Immature natural killer cell (primary cell): ENCODE results near the gene TGFBRAP1. TPM values are rescaled to one million over a fixed set of nuclear protein-coding genes. Genes with fewer than 3 reads are reported as not detected.
"Not testable (repeated sequence)": the region's sequence is repeated elsewhere in the genome, so short reads cannot be mapped to it uniquely, and the experiment has no call there.

Experiments used
- DNase-seq, 3 donors: peaks; one replicate each; pipeline ENCODE4 v3.0.0; 2022; ENCODE audit warnings: mixed read lengths in 1 of 3
- H3K27ac Mint-ChIP-seq, 6 donors: one replicate each; pipeline ENCODE4 v1.8.0; 2020; ENCODE audit warnings: mixed read lengths in 6 of 6, mild to moderate bottlenecking in 5 of 6, inconsistent platforms in 4 of 6, moderate library complexity in 3 of 6
- H3K27me3 Mint-ChIP-seq, 3 donors: one replicate each; pipeline ENCODE4 v1.8.0; 2020 to 2021; ENCODE audit warnings: low read depth in 3 of 3, mild to moderate bottlenecking in 3 of 3, mixed read lengths in 3 of 3, moderate library complexity in 3 of 3, inconsistent platforms in 1 of 3
- H3K36me3 Mint-ChIP-seq, 3 donors: one replicate each; pipeline ENCODE4 v1.8.0; 2020; ENCODE audit warnings: mixed read lengths in 3 of 3, inconsistent platforms in 2 of 3, mild to moderate bottlenecking in 2 of 3
- H3K4me1 Mint-ChIP-seq, 2 donors: one replicate each; pipeline ENCODE4 v1.8.0; 2020; ENCODE audit warnings: inconsistent platforms in 2 of 2, mild to moderate bottlenecking in 2 of 2, mixed read lengths in 2 of 2, moderate library complexity in 1 of 2
- H3K4me3 Mint-ChIP-seq, 5 donors: one replicate each; pipeline ENCODE4 v1.8.0; 2020; ENCODE audit warnings: mild to moderate bottlenecking in 5 of 5, mixed read lengths in 5 of 5, inconsistent platforms in 3 of 5, moderate library complexity in 3 of 5
- H3K9me3 Mint-ChIP-seq, 6 donors: one replicate each; pipeline ENCODE4 v1.8.0; 2020; ENCODE audit warnings: mild to moderate bottlenecking in 6 of 6, mixed read lengths in 6 of 6, inconsistent platforms in 4 of 6, moderate library complexity in 3 of 6
- polyA plus RNA-seq, 3 donors: library from polyadenylated mRNA; unstranded; fragments of 300-500 nt; fragmentation: Illumina TruSeq; gene quantifications; one replicate each; pipeline ENCODE4 v1.2.3, GENCODE V29; 2021

Gene TGFBRAP1
- polyA plus RNA-seq, 3 donors from 2014 or later, result 10.7 to 29.8 (median 15.7) TPM

DNA sequence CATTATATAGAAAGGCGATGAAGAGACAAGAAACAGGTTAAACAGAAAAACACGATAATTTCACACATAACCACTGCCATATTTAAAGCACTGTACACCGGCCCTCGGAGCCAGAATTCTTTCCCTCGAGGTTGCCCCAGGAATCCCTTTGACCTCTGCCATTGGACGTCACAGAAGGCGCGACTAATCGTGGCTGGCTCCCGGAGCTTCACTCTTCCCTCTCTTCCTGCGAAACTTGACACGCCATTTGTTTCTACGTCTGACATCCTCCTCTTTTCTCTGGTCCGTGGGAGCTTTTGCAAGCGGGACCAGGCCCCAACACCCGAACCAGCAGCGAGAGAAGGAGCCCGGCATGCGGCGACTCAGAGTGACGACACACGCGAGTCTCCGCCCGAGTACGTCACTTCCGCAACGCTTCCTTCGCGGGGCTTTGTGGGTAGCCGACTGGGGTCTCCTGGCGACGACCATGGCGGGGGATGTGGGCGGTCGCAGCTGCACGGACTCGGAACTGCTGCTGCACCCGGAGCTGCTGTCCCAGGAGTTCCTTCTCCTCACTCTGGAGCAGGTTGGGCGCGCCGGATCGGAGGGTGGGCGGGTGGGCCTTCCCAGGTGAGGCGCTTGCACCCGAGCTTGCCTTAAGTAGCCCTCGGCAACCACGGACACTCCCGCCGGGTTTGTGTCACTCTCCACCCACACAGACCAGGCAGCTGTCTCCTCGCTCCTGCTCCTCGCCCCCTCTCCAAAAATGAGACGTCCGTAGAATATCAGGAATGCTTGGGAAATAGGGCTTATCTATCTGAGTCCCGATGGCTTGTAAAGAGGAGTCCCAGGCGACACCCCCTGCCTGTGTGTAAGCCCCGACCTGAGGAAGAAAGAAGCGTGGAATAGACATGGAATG is 7.8 kb upstream of the TGFBRAP1 start, which contains the start of gene C2orf49:
TSS of gene C2orf49 (plus strand) at position 419 of the 898 bp plus-strand sequence. CDS start at position 467, 48 bp downstream.
- peak; percentile 91 to 92 (median 92) for DNase-seq
- Mint-ChIP-seq H3K4me3 (peak within 1 kb of the TSS; percentile 97 to 100 (median 100)), H3K27ac (peak within 1 kb of the TSS; percentile 99 to 100 (median 100)), H3K4me1 (peaks cover 33 to 53% of the 10 kb centered on the region in 2 donors), H3K9me3 (no peaks in the 10 kb centered on the region), H3K27me3 (peaks cover 8 to 13% (median 8%) of the 10 kb centered on the region in 3 donors), H3K36me3 (peaks cover 3 to 8% (median 6%) of the 10 kb centered on the region in 3 donors)

DNA sequence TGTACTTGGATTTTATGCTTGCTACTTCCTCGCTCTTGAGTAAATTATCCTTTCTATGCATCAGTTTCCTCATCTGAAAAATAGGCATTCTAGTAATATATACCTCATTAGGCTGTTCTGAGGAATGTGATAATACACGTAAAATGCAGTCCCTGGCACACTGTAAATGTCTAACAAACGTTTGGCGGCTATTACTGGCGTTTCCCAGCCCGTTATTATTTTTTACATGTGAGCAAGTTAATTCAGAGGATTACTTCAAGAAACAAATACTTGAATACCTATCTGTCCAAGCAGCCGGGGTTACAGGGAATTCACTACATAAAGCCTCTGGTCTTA is 7.2 kb upstream of the TGFBRAP1 start:
- peak overlapping the region; percentile 97 to 100 (median 100) for H3K4me3 Mint-ChIP-seq
- H3K4me1 Mint-ChIP-seq, result peaks cover 33 to 50% of the 10 kb centered on the region in 2 donors
- peaks cover 3 to 5% (median 3%) of the 10 kb centered on the region in 3 donors for H3K36me3 Mint-ChIP-seq
- H3K27ac Mint-ChIP-seq, result peak overlapping the region; percentile 99 to 100 (median 100)
- H3K9me3 Mint-ChIP-seq, result no peaks in the 10 kb centered on the region
- no peak for DNase-seq
- peaks cover 8 to 13% (median 8%) of the 10 kb centered on the region in 3 donors for H3K27me3 Mint-ChIP-seq

DNA sequence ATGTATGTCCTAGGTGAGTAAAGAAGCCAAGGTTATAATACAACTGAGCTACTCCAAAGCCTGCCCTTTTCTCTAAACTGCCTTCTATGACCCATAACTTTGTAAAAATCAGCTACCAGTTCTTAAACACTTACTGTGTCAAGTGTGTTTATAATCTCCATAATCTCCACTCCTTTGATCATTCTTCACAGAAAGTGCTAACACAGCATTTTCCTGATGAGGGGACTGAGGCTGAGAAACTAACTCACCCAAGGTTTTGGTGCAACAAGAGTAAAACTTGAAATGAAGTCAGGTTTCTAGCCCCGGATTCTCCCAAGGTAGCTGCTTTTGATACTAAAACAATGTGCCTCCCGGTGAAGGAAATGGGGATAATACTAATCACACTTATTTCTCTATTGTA is 5.9 kb upstream of the TGFBRAP1 start:
- H3K27ac Mint-ChIP-seq, result peak overlapping the region in 2 of 6 donors; percentile 40 to 100
- peaks cover 0 to 3% (median 3%) of the 10 kb centered on the region in 3 donors for H3K36me3 Mint-ChIP-seq
- H3K9me3 Mint-ChIP-seq, result no peaks in the 10 kb centered on the region
- peaks cover 8 to 13% (median 8%) of the 10 kb centered on the region in 3 donors for H3K27me3 Mint-ChIP-seq
- peaks cover 36 to 52% of the 10 kb centered on the region in 2 donors for H3K4me1 Mint-ChIP-seq
- no peak for DNase-seq
- H3K4me3 Mint-ChIP-seq, result peak overlapping the region in 3 of 5 donors; percentile 21 to 100 (median 43)

DNA sequence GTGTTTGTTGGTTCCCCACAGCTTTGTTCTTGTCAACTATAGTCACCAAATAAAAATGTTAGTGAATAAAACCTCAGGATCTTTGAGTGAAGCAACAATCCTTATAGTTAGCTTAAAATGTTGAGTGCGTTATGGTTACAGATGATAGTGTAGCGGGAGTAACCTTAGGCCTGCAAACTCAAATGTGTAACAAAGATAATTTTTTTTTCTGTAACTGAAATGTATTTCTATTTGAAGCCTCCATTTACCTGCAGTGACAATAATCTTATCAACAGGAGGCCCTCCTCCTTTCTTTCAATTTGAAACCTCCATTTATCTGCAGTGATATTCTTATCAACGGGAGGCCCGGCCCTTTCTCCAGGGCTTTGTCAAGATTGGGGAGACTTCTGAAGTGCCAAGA is 4.7 kb upstream of the TGFBRAP1 start:
- peak overlapping the region in 1 of 6 donors; percentile 59 for H3K27ac Mint-ChIP-seq
- DNase-seq, result no peak
- peaks cover 12 to 13% (median 13%) of the 10 kb centered on the region in 3 donors for H3K27me3 Mint-ChIP-seq
- peaks cover 0 to 3% (median 0%) of the 10 kb centered on the region in 3 donors for H3K36me3 Mint-ChIP-seq
- H3K4me1 Mint-ChIP-seq, result peaks cover 40 to 48% of the 10 kb centered on the region in 2 donors
- H3K9me3 Mint-ChIP-seq, result no peaks in the 10 kb centered on the region
- H3K4me3 Mint-ChIP-seq, result no peak overlapping the region

DNA sequence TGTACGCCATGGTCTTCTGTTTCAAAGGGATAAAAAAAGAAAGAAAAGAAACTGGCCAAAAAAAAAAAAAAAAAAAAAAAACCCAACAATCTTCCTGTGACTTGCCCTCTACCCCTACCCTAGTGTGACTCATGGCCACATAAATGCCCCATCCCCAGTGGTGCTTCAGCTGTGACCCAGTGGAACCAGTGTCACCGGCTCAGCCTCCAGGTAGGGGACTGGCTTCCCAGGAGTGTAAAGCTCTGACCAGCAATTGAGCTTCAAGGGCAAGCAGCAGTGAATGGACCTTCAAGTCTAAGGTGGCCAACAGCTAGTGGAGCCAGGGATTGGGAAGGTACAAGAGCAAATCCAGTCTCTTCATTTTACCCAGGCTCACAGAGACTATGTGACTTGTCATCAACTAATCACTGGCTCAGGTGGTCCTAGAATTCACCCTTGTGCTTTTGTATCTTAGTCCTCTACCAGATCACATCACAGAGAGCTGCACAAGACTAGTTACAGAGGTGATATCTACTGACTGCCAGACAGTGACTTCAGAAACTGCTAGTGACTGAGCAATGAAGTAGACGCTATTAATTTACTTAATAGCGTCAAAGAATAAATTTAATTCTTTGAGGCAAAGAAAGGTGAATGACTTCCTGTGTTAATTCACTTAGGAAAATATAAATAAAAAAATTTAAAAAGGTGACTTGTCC is 1.3 kb upstream of the TGFBRAP1 start:
- DNase-seq, result no peak
- Mint-ChIP-seq H3K36me3 (peaks cover 0 to 3% (median 0%) of the 10 kb centered on the region in 3 donors), H3K4me3 (peak overlapping the region; percentile 83 to 91 (median 83)), H3K4me1 (peaks cover 28 to 33% of the 10 kb centered on the region in 2 donors), H3K9me3 (no peaks in the 10 kb centered on the region), H3K27me3 (peaks cover 1 to 18% (median 14%) of the 10 kb centered on the region in 3 donors), H3K27ac (peak overlapping the region; percentile 86 to 94 (median 92))

DNA sequence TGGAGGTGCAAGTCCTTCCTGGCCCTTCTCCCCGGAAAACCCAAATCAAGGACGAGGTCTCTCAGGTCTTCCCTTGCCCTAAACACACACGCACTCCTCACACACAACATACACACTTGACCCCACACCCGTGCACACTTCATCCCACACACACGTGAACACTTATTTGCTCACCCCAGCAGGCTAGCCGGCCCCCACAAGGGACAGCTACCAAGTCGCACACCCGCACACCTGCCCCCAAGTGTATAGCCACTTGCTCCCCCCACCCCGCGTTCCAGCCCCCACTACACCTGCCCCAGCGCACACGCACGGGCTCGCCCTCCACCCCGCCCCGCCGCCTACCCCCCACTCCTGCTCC is 359 bp downstream of the TGFBRAP1 start:
- peaks cover 34 to 43% of the 10 kb centered on the region in 2 donors for H3K4me1 Mint-ChIP-seq
- peak overlapping the region; percentile 84 to 99 (median 91) for H3K27ac Mint-ChIP-seq

DNA sequence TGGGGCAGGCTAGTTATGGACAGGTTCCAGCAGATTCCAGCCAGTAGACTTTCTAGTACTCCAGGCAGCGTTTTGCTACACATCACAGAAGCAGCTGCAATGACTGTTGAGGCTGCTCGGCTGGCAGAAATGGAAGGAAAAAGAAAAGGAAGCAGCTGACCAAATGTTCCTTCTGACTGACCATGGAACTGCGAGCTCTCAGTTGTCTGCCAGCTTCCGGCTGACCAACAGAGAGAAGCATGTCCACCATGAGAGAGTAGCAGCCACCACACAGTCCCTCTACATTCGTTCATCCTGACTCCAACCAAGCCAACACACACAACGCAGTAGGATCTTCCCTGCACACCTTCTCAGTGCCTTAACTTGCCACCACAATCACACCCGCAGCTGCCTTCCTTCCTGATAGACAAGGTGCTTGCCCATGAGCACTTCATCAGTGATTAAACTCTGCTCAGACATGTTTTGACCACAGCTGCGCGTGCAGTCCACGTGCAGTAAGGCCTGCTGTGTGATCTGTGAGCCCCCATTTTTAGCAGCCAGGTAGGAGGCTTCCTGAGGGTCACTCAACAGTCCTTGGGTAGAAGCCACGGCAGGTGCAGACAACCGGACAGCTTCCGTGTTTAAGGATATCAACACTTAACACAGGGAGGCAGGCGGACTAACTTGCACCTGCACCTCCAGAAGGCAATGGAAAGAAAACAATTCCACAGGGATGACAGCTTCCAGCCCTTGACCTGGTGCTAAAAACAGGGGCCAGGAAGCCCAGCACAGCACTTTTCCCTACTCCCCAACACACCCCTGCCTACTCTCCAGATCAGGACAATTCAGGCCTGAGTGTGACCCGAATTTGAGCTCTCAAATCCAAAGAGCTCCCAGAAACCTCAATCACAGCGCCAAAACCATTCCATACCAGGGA is 996 bp downstream of the TGFBRAP1 start:
- Mint-ChIP-seq H3K36me3 (no peaks in the 10 kb centered on the region), H3K9me3 (no peaks in the 10 kb centered on the region), H3K4me3 (peak overlapping the region; percentile 81 to 95 (median 89)), H3K27me3 (peaks cover 0 to 18% (median 14%) of the 10 kb centered on the region in 3 donors), H3K27ac (peak overlapping the region; percentile 84 to 99 (median 91)), H3K4me1 (peaks cover 36 to 48% of the 10 kb centered on the region in 2 donors)
- DNase-seq, result peak; percentile 43 to 54 (median 51)

More for the DNA sequence above, 359 bp downstream of the TGFBRAP1 start:
- DNase-seq, result peak in 1 of 3 donors; percentile 20
- peaks cover 0 to 18% (median 14%) of the 10 kb centered on the region in 3 donors for H3K27me3 Mint-ChIP-seq
- H3K9me3 Mint-ChIP-seq, result no peaks in the 10 kb centered on the region
- H3K36me3 Mint-ChIP-seq, result no peaks in the 10 kb centered on the region
- peak overlapping the region; percentile 81 to 95 (median 89) for H3K4me3 Mint-ChIP-seq

DNA sequence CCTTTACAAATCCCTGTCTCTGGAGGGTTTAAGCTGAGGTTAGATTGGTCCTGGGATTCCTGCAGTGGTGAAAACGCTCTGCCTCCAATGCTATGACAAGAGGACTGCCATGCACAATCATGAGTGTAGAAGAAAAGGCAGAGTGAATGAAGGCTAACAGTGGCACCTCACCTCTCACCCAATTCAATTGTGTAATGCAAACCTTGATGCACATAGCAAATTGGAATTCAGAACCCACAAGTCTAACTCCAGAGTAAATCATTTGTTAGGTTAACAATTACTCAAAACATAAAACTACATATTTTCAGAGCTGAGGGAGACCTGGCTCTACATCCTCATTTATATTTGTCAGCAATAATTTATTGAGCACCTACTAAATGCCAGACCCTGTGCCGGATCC is 1.8 kb downstream of the TGFBRAP1 start:
- Mint-ChIP-seq H3K9me3 (no peaks in the 10 kb centered on the region), H3K4me1 (peaks cover 41 to 54% of the 10 kb centered on the region in 2 donors), H3K4me3 (peak overlapping the region; percentile 81 to 95 (median 89)), H3K27me3 (peaks cover 0 to 18% (median 14%) of the 10 kb centered on the region in 3 donors), H3K27ac (peak overlapping the region; percentile 84 to 99 (median 91)), H3K36me3 (no peaks in the 10 kb centered on the region)
- no peak for DNase-seq

DNA sequence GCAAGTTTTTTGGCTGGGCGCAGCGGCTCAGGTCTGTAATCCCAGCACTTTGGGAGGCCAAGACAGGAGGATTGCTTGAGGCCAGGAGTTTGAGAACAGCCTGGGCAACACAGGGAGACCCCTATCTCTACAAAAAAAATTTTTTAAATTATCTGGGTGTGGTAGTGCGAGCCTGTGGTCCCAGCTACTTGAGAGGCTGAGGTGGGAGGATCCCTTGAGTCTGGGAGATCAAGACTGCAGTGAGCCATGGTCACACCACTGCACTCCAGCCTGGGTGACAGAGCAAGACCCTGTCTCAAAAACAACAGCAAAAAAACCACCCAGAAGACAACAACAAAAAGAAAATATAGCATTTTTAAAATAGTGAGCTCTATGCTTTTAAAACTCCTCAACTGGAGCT is 2.3 kb downstream of the TGFBRAP1 start:
- H3K36me3 Mint-ChIP-seq, H3K9me3 Mint-ChIP-seq, DNase-seq: not testable (repeated sequence)
- H3K27ac Mint-ChIP-seq, result peak overlapping the region; percentile 84 to 99 (median 91)
- H3K4me3 Mint-ChIP-seq, result peak overlapping the region in 2 of 5 donors; percentile 23 to 95
- H3K4me1 Mint-ChIP-seq, result peaks cover 42 to 58% of the 10 kb centered on the region in 2 donors
- peaks cover 0 to 18% (median 14%) of the 10 kb centered on the region in 3 donors for H3K27me3 Mint-ChIP-seq

DNA sequence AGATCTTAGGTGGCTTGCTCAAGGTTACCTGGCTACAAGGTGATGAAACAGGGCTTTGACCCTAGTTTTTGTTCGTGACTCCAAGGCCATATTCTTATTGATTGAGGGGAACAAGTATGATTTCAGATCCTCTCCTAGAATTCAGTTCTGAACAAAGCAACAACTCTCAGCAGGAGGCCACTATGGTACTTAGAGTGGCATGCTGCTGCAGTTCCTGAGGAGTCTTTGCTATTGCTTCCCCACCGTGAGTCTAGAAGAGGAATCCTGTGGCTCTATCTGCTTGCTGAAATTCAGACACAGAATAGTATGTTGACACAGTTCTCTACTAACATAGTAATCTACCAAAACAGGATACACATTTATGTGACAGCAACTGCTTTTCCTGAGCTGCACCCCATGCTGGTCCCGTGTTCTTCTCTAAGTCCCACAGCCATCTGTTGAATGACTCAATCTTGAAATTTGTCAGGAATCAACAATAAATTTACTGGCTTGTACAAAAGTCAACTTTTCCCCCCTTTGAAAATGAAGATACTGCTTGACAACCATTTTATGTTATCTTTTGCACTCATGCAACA is 4.1 kb downstream of the TGFBRAP1 start:
- Mint-ChIP-seq H3K4me3 (no peak overlapping the region), H3K36me3 (no peaks in the 10 kb centered on the region), H3K27ac (peak overlapping the region in 5 of 6 donors; percentile 5 to 89 (median 54)), H3K4me1 (peaks cover 38 to 60% of the 10 kb centered on the region in 2 donors), H3K9me3 (no peaks in the 10 kb centered on the region), H3K27me3 (peaks cover 0 to 18% (median 14%) of the 10 kb centered on the region in 3 donors)
- no peak for DNase-seq

DNA sequence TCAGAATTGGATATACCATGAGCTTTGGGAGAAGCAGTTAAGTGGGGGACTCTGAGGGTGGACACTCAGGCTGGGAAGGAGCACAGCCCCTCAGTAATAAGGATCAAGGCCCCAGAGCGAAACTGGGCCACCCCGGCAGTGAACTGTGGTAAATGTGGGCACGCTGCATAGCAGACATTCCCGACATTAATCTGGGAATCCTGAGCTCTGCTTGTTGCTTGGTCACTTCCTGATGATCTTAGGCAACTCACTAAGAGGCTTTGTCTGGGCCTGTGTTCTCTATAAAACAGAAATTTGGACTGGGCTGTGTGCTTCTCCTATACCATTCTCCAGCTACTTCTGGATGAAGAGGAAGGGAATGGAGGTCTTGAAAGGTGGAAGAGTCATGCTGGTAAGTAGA is 4.8 kb downstream of the TGFBRAP1 start:
- Mint-ChIP-seq H3K36me3 (no peaks in the 10 kb centered on the region), H3K4me1 (peaks cover 36 to 61% of the 10 kb centered on the region in 2 donors), H3K4me3 (no peak overlapping the region), H3K9me3 (no peaks in the 10 kb centered on the region), H3K27me3 (peaks cover 0 to 14% (median 12%) of the 10 kb centered on the region in 3 donors), H3K27ac (peak overlapping the region in 1 of 6 donors; percentile 46)
- DNase-seq, result no peak

DNA sequence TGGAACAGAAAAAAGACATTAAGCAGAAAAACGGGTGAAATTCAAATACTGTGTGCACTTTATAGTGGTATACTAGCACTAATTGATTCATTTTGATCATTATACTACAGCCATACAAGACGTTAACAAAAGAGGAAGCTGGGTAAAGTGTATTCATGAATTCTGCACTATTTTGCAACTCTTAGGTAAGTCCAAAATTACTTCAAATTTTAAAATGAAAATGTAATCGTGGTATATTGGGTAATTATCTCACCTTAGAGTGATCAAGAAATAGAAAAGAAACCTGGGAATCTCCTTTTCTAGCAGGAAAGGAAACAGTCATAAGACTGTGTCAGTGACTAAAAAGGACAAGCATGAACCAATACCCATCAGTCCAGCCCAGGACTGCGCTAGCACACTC is 5.4 kb downstream of the TGFBRAP1 start:
- Mint-ChIP-seq H3K4me1 (peaks cover 34 to 57% of the 10 kb centered on the region in 2 donors), H3K9me3 (no peaks in the 10 kb centered on the region), H3K36me3 (no peaks in the 10 kb centered on the region), H3K4me3 (no peak overlapping the region), H3K27me3 (peaks cover 0 to 12% (median 10%) of the 10 kb centered on the region in 3 donors), H3K27ac (peak overlapping the region in 1 of 6 donors; percentile 46)
- no peak for DNase-seq
